Breast epithelium (tissue), 3 donors: ENCODE measurements around the gene ALK.

Experiments used
- POLR2A ChIP-seq: fragments of 450-650 bp; IDR thresholded peaks from one replicate; pipeline ENCODE4 v1.6.1; 2016; ENCODE audit warnings: antibody characterized with exemption, mild to moderate bottlenecking, moderate library complexity
- POLR2AphosphoS5 ChIP-seq, 3 donors: sonication (generic); formaldehyde crosslinking; IDR thresholded peaks; one replicate each; pipeline ENCODE4 v1.6.1; 2017; ENCODE audit warnings: antibody characterized with exemption in 3 of 3
- TF ChIP-seq, protein P1 (sequence below), 3 donors: fragments of 450-650 bp; IDR thresholded peaks; one replicate each; pipeline ENCODE4 v1.5.1; 2016 to 2017; ENCODE audit warnings: antibody characterized with exemption in 3 of 3, mild to moderate bottlenecking in 3 of 3, moderate library complexity in 3 of 3

DNA sequence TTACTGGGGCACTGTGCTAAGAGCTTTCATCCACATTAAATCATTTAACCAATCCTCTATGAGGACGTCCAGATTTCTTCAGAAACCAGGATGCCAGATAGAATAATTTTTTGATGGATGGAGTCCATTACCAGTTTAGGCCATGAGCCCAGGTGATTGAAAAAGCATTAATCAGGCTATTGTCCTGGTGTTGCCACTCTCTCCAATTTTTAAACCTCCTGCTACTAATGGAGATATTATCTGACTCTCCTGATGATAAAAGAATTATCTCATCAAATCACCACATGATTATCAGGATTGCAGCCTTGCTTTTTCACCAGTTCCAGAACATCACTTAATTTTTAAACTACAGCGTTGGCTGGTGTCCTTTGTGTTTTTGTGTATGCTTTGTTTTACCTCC lies 404.0 kb downstream of the ALK start:
- TF ChIP-seq POLR2AphosphoS5 (IDR thresholded peaks at IDR 0.05) = no peak
- TF ChIP-seq, protein P1, sequence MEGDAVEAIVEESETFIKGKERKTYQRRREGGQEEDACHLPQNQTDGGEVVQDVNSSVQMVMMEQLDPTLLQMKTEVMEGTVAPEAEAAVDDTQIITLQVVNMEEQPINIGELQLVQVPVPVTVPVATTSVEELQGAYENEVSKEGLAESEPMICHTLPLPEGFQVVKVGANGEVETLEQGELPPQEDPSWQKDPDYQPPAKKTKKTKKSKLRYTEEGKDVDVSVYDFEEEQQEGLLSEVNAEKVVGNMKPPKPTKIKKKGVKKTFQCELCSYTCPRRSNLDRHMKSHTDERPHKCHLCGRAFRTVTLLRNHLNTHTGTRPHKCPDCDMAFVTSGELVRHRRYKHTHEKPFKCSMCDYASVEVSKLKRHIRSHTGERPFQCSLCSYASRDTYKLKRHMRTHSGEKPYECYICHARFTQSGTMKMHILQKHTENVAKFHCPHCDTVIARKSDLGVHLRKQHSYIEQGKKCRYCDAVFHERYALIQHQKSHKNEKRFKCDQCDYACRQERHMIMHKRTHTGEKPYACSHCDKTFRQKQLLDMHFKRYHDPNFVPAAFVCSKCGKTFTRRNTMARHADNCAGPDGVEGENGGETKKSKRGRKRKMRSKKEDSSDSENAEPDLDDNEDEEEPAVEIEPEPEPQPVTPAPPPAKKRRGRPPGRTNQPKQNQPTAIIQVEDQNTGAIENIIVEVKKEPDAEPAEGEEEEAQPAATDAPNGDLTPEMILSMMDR (IDR thresholded peaks at IDR 0.05) = no peak
- no peak for TF ChIP-seq POLR2A
